Measurements from ENCODE around the gene STK10. TPM values are rescaled to one million over a fixed set of nuclear protein-coding genes. Genes with fewer than 3 reads are reported as not detected.

Gene STK10
- total RNA-seq, 1 donor from 2014 or later: 60.2 TPM

- FAIRE-seq (no peak), DNase-seq (ENCODE audit: low read depth) (peak; percentile 61)
- TF ChIP-seq EZH2 (IDR thresholded peaks at IDR 0.05; ENCODE audit: insufficient read depth, low read length) (no peak), CTCF (IDR thresholded peaks at IDR 0.05; ENCODE audit: insufficient read depth, low read depth, low read length) (no peak)
- no peak overlapping the region for H2AFZ ChIP-seq (ENCODE audit: low read depth, low read length)
- H3K36me3 ChIP-seq (ENCODE audit: insufficient read depth, low read length): peaks cover 5% of the 10 kb centered on the region
- Mint-ChIP-seq H3K9me3 (ENCODE audit: unreplicated experiment) (no peaks in the 10 kb centered on the region), H3K4me3 (ENCODE audit: unreplicated experiment) (no peak overlapping the region), H3K27me3 (ENCODE audit: low read depth, unreplicated experiment) (no peaks in the 10 kb centered on the region), H3K36me3 (ENCODE audit: low read depth, unreplicated experiment) (peaks cover 16% of the 10 kb centered on the region), H3K27ac (ENCODE audit: unreplicated experiment) (no peak overlapping the region), H3K4me1 (ENCODE audit: low read depth, unreplicated experiment) (peaks cover 40% of the 10 kb centered on the region)
- no peak overlapping the region for H3K9ac ChIP-seq (ENCODE audit: low read length)
- H3K4me2 ChIP-seq (ENCODE audit: low read length): peak overlapping the region; percentile 40
- H3K27ac ChIP-seq (ENCODE audit: low read depth, low read length): no peak overlapping the region
- H3K9me3 ChIP-seq (ENCODE audit: insufficient read depth, low read depth, low read length): no peaks in the 10 kb centered on the region
- peaks cover 38% of the 10 kb centered on the region for H3K4me1 ChIP-seq (ENCODE audit: insufficient read depth, low read length)
- H4K20me1 ChIP-seq (ENCODE audit: insufficient read depth, low read length): peaks cover 8% of the 10 kb centered on the region
- H3K27me3 ChIP-seq (ENCODE audit: insufficient read depth, low read length): no peaks in the 10 kb centered on the region
- H3K4me3 ChIP-seq (ENCODE audit: insufficient read depth, low read depth, low read length): no peak overlapping the region
- H3K79me2 ChIP-seq (ENCODE audit: insufficient read depth, low read length): peaks cover 5% of the 10 kb centered on the region
These were observed 75.0 kb downstream of the STK10 start for GRCh38 chr5:172113036-172113435.

GRCh38 chr5:172111852-172112225, 76.2 kb downstream of the STK10 start:
- Histone ChIP-seq H3K79me2 (ENCODE audit: insufficient read depth, low read length) (peaks cover 5% of the 10 kb centered on the region), H3K27ac (ENCODE audit: low read depth, low read length) (peak overlapping the region; percentile 71), H3K4me3 (ENCODE audit: insufficient read depth, low read depth, low read length) (no peak overlapping the region), H4K20me1 (ENCODE audit: insufficient read depth, low read length) (no peaks in the 10 kb centered on the region), H3K9me3 (ENCODE audit: insufficient read depth, low read depth, low read length) (no peaks in the 10 kb centered on the region), H2AFZ (ENCODE audit: low read depth, low read length) (no peak overlapping the region), H3K27me3 (ENCODE audit: insufficient read depth, low read length) (no peaks in the 10 kb centered on the region), H3K9ac (ENCODE audit: low read length) (peak overlapping the region; percentile 64), H3K4me2 (ENCODE audit: low read length) (peak overlapping the region; percentile 63), H3K36me3 (ENCODE audit: insufficient read depth, low read length) (peaks cover 5% of the 10 kb centered on the region), H3K4me1 (ENCODE audit: insufficient read depth, low read length) (peaks cover 49% of the 10 kb centered on the region)
- Mint-ChIP-seq H3K4me3 (ENCODE audit: unreplicated experiment) (no peak overlapping the region), H3K27ac (ENCODE audit: unreplicated experiment) (peak overlapping the region; percentile 53), H3K9me3 (ENCODE audit: unreplicated experiment) (no peaks in the 10 kb centered on the region), H3K4me1 (ENCODE audit: low read depth, unreplicated experiment) (peaks cover 50% of the 10 kb centered on the region), H3K27me3 (ENCODE audit: low read depth, unreplicated experiment) (no peaks in the 10 kb centered on the region), H3K36me3 (ENCODE audit: low read depth, unreplicated experiment) (peaks cover 15% of the 10 kb centered on the region)
- DNase-seq (ENCODE audit: low read depth) (peak; percentile 93), FAIRE-seq (peak; percentile 52)
- no peak for TF ChIP-seq CTCF (IDR thresholded peaks at IDR 0.05; ENCODE audit: insufficient read depth, low read depth, low read length)
- no peak for TF ChIP-seq EZH2 (IDR thresholded peaks at IDR 0.05; ENCODE audit: insufficient read depth, low read length)

GRCh38 chr5:172110921-172111851, 76.8 kb downstream of the STK10 start:
- FAIRE-seq (no peak), DNase-seq (ENCODE audit: low read depth) (peak; percentile 52)
- no peaks in the 10 kb centered on the region for H3K9me3 ChIP-seq (ENCODE audit: insufficient read depth, low read depth, low read length)
- H3K79me2 ChIP-seq (ENCODE audit: insufficient read depth, low read length): peaks cover 5% of the 10 kb centered on the region
- Mint-ChIP-seq H3K27me3 (ENCODE audit: low read depth, unreplicated experiment) (no peaks in the 10 kb centered on the region), H3K36me3 (ENCODE audit: low read depth, unreplicated experiment) (peaks cover 11% of the 10 kb centered on the region), H3K27ac (ENCODE audit: unreplicated experiment) (no peak overlapping the region), H3K9me3 (ENCODE audit: unreplicated experiment) (no peaks in the 10 kb centered on the region), H3K4me1 (ENCODE audit: low read depth, unreplicated experiment) (peaks cover 50% of the 10 kb centered on the region), H3K4me3 (ENCODE audit: unreplicated experiment) (no peak overlapping the region)
- H2AFZ ChIP-seq (ENCODE audit: low read depth, low read length): no peak overlapping the region
- peak overlapping the region; percentile 71 for H3K27ac ChIP-seq (ENCODE audit: low read depth, low read length)
- no peaks in the 10 kb centered on the region for H4K20me1 ChIP-seq (ENCODE audit: insufficient read depth, low read length)
- no peaks in the 10 kb centered on the region for H3K27me3 ChIP-seq (ENCODE audit: insufficient read depth, low read length)
- peaks cover 54% of the 10 kb centered on the region for H3K4me1 ChIP-seq (ENCODE audit: insufficient read depth, low read length)
- peak overlapping the region; percentile 63 for H3K4me2 ChIP-seq (ENCODE audit: low read length)
- no peak overlapping the region for H3K4me3 ChIP-seq (ENCODE audit: insufficient read depth, low read depth, low read length)
- TF ChIP-seq EZH2 (IDR thresholded peaks at IDR 0.05; ENCODE audit: insufficient read depth, low read length): no peak
- no peak for TF ChIP-seq CTCF (IDR thresholded peaks at IDR 0.05; ENCODE audit: insufficient read depth, low read depth, low read length)
- H3K36me3 ChIP-seq (ENCODE audit: insufficient read depth, low read length): peaks cover 5% of the 10 kb centered on the region
- peak overlapping the region; percentile 64 for H3K9ac ChIP-seq (ENCODE audit: low read length)
